Suppressor macrophage treated with lipopolysaccharide for 4 hours (primary cell): ENCODE measurements around the gene ACYP2.
"Not testable (repeated sequence)": the region's sequence is repeated elsewhere in the genome, so short reads cannot be mapped to it uniquely, and the experiment has no call there.

Experiments
- DNase-seq: peaks from one replicate; pipeline ENCODE4 v3.0.0-alpha.2; 2020

ACYP2 gene

DNA sequence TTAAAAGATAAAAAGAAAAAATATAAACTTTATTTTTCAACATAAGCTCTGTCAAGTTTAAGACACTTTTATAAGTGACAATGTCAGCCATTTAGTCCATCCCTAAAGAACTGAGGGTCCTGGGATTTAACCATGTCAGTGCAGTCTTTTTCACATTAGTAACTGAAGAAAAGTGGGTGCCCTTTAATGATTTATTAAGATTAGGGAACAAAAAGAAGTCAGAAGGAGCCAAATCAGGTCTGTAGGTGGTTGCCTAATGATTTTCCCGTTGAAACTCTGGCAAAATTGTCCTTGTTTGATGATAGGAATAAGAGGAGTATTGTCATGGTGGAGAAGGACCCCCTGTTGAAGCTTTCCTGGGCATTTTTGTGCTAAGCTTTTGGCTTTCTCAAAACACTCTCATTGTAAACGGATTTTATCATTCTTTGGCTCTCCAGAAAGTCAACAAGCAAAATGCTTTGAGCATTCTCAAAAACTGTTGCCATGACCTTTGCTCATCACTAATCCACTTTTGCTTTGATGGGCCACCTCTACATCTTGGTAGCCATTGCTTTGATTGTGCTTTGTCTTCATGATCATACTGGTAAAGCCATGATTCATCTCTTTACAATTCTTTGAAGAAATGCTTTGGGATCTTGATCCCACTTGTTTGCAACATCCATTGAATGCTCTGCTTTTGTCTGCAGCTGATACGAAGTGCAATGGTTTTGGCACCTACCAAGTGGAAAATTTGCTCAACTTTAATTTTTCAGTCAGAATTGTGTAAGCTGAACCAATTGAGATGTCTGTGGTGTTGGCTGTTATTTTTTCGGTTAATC lies 118.6 kb downstream of the ACYP2 start:
- DNase-seq: no peak

DNA sequence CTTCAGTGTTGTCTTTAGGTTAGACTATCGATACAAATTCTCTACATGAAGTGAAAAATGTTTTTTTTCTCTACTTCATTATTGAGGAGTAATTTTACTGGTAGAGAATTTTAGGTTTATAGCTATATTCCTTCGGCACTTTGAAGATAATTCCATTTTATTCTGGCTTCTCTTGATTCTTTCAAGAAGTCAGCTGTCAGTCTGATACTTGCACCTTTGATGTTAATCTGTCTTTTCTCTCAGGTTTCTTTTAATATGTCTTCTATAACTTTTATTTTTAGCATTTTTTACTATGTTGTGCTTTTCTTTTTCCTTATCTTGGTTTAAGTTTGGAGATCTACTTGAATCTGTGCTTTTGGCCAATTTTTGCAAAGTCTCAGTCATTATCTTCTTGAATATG lies 122.0 kb downstream of the ACYP2 start:
- DNase-seq: no peak

DNA sequence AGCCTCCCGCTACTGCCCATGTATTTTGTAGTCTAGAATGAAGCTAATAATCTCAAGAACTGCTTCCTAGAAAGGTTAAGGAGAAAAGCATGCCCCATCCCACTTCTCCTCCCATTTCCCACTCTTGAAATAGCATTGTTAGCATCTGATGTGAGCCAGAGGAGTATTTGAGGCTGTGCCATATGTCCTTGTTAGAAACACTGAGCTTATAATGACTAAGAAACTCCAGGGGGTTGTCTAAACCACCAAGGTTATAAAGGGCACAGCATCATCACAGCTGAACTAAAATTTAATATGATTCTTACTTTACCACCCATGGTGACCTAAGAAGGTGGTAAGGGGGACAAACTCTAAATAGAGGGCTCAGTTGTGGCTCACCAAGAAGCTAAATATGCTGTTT lies 124.0 kb downstream of the ACYP2 start:
- no peak for DNase-seq

DNA sequence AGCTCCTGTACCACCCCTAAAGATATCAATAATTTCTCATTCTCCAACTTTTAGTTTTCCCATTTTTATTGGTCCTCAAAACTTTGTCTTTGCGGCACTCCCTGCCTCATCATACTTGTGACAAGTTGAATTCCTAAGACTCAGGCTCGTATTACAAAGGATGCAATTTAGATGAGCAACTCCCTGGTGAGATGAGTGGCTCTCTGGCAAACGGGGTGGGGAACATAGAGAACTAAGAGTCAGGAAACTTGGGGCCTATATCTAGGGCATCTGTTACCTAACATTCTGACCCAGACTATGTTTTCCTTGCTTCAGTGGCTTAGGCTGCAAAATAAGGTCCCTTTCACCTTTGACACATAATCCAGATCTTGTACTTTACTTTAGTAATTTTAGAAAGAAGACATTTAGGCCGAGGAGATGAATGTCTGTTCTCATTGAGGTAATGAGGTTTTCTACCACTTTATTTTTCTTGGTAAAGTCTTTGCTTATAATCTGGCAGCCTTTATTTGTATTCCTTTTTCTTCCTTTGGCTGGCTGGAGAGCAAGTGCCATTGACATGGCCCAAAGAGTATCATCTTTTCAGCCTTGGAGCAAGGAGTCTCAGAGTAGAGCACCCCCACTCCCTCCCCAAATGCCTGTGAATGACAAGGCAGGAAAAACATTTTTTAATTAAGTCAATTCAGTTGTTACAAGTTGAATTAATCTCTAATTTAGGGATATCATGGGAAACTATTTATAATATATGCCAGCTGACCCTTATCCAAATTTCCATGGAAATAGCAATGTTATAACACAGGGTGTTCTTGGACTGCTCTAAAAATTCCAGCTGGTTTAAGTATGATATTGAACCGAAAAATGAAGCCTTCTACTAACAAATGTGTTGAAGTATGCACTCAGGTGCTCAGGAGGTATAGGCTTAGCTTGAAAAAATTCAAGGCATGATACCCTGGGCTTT lies 125.4 kb downstream of the ACYP2 start:
- no peak for DNase-seq

DNA sequence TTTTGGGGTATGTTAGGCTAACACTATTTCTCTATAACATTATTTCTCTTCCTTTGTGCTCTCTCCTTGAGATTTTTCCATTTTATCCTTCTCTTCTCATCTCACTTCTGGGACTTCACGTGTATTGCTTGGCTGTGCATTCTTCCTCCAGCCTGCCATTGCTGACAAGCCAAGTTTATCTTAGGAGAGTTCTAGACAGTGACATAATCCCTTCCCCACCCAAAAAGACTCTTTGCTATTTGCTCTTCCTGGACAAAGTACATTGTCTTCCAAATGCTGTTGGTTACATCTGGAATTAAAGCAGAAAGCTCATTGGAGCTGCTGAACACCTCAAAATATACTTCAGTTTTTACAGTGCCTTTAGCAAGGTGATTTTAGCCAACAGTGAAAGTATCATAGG lies 131.7 kb downstream of the ACYP2 start:
- DNase-seq: no peak

DNA sequence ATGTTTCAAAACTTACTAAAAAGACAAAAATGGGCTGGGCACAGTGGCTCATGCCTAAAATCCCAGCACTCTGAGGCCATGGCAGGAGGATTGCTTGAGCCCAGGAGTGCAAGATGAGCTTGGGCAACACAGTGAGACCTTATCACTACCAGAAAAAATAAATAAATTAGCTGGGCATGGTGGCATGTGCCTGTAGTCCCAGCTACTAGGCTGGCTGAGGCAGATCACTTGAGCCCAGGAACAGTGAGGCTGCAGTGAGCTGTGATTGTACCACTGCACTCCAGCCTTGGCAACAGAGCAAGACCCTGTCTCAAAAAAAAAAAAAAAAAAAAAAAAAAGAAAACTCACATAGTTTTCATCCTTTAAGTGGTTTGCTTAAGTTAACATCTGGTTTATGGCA lies 134.2 kb downstream of the ACYP2 start:
- DNase-seq: no peak

DNA sequence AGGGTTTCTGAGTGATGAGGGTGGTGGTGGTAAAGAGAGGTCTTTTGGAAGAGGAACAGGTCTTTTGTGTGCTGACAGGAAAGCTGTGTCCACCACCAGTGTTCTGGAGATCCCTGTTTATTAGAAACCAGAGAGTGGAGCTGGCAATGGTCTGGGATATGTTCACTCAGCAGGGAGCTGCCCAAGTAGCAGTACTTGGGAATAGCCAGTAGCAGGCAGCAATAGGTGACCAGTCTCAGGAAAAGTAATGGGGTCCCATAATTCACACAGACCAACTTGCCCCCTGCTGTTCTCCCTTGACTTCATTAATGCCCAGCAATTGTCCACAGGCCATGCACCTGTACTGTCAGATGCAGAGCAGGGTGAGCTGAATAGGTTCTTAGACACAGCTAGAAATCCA lies 138.8 kb downstream of the ACYP2 start:
- no peak for DNase-seq

DNA sequence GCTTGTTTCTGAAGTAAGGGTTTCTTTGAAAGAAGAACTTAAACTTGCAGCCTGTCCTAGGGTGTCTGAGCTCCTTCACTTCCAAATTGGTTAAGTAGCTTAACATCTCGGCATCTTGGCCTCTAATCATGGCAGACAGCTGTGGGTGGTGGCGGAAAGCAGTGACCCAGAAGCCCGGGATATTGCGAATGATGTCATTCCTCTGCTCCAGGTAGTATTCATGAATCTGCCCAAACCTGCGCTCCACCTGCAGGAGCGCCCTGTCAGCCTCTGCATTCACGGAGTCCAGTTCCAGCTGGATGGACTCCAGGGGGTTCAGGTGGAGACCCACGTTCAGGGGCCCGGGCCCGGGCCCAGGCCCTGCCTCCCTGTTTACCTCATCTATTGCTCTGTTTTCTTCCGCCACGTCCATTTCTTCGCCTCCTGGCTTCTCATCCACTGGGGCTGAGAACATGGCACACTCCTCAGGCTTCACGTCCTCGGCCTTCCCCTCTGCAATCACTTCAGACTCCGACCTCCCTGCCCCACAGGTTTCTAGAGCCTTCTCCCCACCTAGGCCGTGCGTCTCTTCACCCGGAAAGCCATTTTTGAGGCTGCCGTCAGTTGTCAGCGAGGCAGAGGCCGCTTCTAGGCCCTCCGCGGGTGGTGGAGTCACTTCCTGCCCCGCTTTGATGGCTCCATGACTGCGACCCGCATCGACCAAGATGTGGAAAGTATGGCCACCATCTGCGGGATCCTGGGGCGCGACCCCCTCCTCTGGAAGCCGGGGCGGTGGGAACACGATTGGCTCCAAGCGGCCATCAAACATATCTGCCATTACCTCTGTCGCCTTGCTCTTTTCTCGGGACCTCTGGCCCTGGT lies 140.0 kb downstream of the ACYP2 start:
- no peak for DNase-seq

DNA sequence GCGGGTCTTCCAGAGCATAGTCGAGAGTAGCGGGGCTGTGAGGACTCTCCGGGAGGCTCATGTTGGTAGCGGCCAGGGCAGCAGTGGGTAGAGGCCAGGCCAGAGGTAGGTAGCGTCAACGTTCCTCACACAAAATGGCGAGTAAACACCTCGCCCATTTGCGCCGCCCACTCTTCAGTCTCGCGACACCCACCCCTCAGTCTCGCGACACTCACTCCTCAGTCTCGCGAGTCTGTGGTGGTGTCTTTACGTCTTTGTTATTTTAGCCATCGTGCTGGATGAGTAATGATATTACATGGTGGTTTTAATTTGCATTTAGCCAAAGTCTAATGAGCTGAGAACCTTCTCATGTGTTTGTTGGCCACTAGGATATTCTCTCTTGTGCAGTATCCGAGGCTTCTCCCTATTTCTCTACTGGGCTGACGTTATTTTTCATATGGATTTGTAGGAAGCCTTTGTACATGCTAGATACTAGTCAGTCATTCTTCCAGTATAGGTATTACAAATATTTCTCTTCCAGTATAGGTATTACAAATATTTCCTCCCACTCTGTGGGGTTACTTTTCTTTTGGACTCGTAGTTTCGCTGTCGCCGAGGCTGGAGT lies 140.8 kb downstream of the ACYP2 start, which contains the start of gene TSPYL6:
Gene TSPYL6, minus strand, starts transcription at position 139 of the 604 bp plus-strand sequence. Its CDS starts 78 bp downstream, at position 61.
- no peak for DNase-seq

DNA sequence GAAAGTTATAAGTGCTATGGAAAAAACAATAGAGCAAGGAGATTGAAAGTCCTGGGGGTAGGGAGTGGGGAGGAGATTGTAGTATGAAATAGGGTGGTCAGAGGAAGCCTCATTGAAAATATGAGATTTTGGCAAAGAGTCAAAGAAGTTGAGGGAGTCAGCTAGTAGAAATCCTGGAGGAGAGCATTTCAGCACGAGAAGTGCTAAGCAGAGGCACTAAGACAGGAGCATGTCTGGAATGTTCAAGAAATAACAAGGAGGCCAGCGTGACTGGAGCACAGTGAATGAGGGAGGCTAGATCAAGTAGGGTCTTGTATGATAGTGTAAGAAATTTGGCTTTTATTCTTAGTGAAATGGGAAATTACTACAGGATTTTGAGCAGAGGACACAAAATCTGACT lies 142.8 kb downstream of the ACYP2 start:
- no peak for DNase-seq

DNA sequence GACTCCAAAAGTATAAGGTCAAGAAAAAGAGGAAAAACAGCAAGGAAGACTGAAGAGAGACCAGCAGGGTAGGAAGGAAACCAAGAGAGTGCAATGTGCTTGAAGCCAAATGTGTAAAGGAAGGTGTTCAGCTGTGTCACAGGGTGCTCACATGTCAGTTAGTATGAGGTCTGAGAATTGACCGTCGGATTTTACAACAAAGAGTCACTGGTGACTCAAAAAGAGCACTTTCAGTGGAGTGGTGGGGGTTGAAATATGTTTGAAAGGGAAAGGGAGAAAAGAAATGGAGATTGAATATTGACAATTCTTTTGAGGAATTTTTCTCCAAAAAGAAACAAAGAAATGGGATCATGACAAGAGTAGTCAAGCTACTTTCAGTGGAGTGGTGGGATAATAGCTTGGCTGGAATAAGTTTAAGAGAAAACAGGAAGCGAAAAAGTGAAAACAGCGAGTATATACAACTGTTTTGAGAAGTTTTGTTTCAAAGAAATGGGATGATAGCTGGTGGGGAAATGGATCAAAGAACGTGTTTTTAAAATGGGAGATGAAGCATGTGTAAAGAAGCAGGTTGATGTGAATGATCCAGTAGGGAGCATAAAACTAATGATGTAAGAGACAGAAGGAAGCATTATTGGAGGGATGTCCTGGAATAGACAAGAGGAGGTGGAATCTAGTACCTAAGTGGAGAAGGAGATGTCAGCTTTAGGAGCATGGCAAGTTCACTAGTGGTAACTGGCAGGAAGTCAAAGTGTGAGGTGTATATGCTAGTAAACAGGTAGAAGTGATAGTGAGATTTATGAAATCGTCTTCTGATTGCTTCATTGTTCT lies 144.2 kb downstream of the ACYP2 start:
- no peak for DNase-seq

DNA sequence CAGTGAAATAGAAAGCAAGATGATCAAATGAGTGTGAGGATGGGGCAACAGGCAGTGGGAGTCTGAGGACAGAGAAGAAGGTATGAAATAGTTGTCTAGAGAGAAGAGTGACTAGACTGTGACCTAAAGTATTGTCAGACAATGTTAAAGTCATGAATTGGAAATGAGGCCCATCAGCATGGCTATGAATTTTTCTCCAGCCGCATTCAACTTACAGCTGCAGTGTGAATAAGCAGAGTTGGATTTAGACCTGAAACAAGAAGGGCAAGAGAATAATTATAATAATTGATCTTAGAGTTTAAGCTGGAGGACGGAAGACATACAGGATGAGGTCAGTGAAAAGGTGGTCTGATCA lies 144.8 kb downstream of the ACYP2 start:
- DNase-seq: no peak

DNA sequence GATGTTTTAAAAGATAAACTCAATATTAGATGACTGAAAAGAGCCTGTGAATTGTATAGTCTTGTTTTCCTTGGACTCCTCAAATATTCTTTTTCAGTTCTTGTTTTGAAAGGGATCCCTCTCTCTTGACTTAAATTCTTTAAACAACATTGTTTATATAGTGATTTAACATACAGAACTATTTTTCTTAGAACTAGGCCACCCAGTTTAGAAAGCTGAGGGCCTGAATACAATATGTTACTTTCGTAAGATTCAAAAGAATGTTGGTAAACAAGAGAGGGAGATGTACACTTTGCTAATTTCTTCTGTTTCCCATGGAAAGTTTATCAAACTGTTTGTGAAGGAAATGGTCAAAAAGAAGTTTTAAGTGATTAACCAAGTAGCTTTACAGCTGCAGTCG lies 146.1 kb downstream of the ACYP2 start:
- no peak for DNase-seq

DNA sequence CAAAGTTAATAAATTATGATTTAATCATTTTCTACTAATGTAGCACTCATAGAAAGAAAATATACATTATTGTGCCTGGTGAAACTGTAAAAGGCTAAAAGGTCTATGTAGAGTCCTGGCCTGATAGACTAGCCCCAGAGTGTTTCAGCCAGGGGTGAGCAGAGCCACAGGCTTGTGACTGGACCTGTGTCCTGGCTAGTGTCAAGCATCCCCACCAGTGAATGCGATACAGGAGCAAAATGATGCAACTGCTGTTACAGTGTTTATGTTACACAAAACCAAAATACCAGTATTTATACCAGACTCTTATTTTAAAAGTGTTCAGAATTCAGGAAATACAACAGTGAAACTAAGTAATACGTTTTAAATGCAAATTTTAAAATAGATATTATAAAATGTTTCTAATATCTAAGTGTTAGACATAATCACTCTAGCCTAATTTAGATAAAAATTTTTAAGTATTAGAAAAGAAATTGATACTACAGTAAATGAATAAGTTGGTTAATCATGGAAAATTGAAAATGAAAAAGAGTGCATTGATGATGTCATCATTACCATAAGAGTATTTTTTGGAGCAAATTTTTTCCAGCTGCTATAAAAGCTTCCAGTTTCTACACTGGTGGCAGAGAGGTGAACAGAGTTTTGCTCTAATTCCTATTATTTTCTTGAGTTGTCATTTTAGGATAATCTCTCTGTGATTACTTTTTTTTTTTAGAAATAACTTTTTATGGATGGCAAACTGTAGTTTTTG lies 146.8 kb downstream of the ACYP2 start:
- DNase-seq: no peak

DNA sequence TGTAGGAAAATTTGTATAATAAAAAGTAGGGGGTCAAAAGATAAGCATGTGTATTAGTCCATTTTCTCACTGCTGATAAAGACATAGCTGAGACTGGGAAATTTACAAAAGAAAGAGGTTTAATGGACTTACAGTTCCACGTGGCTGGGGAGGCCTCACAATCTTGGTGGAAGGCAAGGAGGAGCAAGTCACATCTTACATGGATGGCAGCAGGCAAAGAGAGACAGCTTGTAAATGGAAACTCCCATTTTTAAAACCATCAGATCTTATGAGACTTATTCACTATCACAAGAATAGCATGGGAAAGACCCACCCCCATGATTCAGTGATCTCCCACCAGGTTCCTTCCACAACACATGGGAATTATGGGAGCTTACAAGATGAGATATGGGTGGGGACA lies 149.7 kb downstream of the ACYP2 start:
- not testable (repeated sequence) for DNase-seq

DNA sequence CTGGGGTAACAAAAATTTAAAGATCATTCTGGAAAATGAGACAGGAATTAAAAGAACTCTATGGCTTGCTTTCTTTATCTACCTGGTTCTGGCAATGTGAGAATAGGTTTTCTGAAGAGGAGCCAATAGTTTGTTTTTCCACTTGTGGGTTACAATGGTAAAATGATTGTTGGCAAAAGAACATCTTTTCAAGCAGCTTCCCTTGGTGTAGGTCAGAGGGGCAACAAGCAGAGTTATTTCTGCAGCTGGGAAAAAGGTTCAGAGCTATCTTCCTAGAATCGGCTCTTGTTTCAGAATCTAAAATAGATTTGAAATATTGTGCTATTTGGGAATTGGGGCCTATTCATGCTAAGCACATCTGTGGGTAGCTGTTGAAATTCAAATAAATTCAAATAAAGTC lies 152.2 kb downstream of the ACYP2 start:
- DNase-seq: no peak

DNA sequence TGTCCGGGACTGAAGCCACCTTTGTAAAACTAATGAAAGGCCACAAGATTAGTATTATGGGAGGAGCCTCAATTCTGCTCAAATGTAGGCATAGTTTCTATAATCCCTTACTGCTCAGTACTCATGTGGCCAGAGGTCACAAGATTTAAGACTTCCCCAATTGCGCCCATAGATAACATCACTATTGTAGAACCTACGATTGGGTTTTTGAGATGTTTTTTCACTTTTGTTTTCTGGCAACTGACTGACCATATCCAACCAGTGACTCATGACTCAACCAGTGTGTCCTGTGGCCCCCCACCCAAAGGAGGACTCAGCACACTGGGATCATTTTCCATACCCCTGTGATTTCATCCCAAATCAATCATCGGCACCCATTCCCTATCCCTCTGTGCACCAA lies 155.8 kb downstream of the ACYP2 start:
- peak; percentile 49 for DNase-seq

DNA sequence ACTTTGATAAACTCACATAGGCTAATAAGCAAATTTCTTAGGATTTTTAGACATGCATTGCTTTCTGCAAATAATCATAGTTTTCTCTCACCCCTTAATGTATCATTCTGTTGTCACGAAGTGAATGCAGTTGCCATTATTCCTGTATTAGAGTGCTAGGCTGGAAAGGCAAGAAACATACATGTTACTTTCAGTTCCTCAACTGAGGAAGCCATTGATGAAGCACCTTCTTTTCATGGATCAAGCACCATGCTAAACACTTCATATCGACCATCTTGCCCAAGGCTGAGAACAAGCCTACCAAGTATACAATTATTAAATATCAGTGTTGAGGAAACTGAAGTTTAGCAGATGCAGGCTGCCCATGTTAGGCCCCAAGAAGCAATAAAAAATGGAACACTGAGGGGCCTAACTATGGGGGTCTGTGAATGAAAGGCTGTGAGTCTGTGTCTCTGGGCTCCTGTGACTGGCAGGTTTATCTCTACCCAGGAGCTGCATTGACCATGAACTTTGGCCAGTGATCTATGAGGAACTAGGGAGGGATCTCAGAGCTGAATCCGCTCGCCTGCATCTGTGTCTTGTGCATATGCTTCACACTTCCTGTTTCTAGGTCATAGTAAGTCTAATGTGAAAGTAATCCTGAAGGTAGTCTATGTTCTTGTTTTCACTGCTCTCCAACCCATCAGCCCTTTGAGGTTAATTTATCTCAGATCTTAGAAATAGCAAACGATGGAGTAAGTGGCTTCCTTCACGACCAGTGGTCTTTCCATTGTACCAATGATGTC lies 156.6 kb downstream of the ACYP2 start:
- DNase-seq: peak; percentile 36

DNA sequence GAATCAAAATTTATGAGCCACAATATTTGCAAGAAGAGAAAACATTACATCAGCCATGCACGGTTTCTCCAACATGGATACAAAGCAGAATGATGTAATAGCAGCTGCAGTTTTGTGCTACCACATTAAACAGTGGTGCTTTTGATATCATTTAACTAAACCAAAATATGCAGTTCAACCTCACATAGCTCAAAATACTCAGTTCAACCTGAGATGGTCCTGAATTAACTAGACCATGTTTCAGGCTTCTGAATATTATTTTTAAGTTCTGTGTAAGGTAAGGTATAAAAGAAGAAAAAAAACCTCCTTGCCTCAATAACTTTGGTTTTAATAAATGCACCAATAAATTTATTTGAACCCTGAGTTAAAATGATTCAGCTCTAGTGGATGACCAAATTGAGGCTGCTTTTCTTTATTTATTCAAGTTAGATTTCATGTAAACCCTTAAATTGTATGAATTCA lies 159.4 kb downstream of the ACYP2 start:
- DNase-seq: no peak

DNA sequence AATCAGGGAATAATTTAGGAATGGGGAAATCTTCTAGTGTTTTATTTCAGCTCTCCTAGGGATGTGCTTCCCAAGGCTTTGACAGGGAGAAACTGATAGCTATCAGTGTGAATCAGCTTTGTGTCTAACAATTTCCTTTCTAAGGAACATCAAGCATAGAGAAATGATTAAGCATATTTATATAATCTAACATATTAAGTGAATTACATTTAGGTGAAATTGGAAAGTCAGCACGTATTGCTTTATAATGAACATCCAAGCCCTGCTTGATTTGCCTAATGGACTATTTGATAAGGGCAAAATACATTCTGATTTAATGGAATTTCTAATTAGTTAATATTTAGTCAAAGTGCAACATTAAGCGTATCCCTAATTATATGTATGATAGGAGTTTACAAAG lies 160.1 kb downstream of the ACYP2 start:
- no peak for DNase-seq
